Measurements from ENCODE around the gene HOXA4. TPM values are rescaled to one million over a fixed set of nuclear protein-coding genes. Genes with fewer than 3 reads are reported as not detected.
A peak's percentile ranks its signal among the peaks of the same experiment; 100 is the strongest.

The HOXA4 gene
- total RNA-seq, 1 donor from 2014 or later = 4.1 TPM

GRCh38 chr7:27117887-27118491, 12.6 kb downstream of the HOXA4 start:
- peak; percentile 64 for DNase-seq (ENCODE audit: low spot score)

DNA sequence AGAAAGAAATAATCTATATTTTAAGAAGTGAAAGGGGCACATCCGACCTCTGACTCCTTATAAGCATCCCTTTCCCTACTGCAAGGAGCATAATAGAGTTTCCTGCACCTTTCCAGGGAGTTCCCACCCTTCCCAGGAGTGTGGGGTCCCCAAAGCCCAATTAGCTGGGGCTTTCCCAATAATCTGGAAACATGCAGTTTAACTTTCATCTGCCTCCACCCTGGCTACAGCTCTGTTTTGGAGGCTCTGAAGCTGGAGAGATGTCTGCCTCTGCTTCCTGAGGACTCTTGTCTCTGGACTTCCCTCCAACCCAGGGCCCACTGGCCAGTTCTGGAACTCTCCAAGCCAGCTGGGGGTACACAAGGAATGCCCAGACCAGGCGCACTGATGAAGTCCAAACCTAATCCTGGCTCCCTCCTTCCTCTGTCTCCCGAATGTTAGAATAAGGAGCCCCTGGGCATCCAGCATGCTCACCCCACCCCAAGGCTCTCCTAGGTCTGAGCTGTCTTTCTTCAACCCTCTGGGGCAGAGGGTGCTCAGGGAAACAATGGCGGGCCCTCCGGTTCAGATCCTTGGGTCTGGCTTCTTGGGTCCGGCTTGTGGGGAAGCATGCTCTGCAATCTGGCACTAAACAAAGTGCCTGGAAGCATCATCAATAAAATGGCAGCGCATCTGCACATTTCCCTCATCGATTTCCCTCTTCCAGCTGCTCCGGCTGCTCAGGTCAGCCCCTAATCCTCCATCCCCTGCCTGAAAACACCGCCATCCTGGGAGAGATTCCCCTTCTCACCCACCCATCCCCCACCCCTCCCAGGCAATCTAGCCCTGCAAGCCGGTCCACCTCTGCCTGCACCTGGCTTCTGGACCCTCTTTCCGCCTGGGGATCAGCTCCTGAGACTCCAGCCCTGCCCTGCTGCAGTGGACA, 13.3 kb downstream of the HOXA4 start:
- no peak for DNase-seq (ENCODE audit: low spot score)

GRCh38 chr7:27116031-27116961, 14.3 kb downstream of the HOXA4 start:
- DNase-seq (ENCODE audit: low spot score) = no peak

- peak; percentile 69 for DNase-seq (ENCODE audit: low spot score)
These were observed 15.1 kb downstream of the HOXA4 start for GRCh38 chr7:27115221-27116026.

GRCh38 chr7:27114881-27115220, 15.7 kb downstream of the HOXA4 start:
- no peak for DNase-seq (ENCODE audit: low spot score)

DNA sequence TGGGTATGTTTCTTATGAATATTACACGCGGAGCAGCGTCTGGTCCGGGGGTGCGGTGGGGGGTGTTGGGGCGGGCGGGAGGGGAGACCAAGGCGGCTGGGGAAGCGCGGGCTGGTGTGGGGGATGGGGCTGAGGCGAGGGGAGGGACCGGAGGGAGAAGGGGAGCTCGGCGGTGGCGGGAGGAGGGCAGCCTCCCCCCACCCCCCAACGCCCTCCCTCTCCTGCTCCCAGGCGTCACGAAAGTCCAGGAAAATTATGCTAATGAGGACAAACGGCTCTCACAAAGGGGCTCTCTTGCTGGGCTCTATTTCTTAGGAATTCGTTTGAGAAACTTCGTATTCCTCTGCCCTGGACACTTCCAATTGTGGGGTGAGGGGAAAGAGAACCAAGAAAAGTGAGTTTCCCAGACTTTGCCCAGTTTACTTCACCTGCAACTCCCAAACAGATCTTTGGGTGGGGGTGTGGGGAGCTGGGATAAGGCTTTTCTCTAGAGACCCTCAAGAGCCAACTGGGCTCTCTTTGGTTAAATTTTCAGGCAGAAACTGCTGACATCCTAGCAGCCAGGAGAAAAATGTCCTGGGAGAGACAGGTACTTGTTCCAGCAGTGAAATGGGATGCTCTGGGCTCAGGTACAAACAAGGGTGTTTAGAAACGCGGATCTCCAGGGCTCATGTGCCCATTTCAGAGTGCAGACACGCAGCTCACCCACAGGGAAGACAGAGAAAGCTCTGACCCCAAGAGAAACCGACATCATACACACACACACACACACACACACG, 16.4 kb downstream of the HOXA4 start:
- no peak for DNase-seq (ENCODE audit: low spot score)

DNA sequence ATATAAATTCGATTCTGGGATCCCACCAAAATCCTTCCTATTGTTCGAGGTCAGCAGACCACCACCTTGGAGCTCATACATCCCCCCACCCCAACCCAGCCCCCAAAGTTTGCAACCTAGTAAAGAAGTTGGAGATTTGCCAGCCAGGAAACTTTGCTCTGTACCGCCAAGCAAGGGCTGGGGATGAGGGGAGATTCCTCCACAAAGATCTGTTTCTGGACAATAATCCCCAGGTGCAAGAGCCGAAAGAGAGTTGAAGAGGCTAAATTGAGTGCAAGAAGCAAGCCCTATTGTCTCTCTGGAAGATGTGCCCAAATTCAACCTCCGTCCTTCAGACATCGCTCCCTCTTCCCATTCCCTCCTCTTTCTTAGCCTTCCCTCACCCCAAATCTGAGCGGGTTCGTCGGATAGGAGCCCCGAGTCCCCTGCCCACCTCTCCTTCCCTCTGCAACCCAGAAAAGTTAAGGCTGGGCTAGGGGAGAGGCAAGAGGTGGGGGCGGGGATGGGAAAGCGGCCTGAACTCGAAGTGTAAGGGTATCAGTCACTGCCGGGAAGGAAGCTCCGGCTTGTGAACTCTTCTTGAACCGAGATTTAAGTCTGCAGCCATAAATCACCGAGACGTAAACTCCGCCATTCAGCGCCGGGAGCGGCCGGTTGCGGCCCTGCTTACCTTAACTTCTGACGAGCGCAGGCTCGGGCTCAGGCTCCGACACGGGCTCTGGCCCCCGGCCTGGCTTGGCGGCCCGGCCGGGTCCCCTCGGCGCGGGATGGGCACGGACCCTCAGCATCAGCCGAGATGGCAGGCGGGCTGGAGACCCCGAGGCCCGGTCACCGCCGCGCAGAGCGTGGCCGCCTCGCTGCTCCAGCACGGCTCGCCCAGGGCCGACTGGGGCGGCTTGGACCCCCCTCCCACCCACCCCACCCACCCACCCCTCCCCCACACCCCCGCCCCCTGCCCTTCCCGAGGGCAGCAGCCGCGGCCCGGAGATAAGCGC, 17.3 kb downstream of the HOXA4 start:
- peak; percentile 92 for DNase-seq (ENCODE audit: low spot score)

DNA sequence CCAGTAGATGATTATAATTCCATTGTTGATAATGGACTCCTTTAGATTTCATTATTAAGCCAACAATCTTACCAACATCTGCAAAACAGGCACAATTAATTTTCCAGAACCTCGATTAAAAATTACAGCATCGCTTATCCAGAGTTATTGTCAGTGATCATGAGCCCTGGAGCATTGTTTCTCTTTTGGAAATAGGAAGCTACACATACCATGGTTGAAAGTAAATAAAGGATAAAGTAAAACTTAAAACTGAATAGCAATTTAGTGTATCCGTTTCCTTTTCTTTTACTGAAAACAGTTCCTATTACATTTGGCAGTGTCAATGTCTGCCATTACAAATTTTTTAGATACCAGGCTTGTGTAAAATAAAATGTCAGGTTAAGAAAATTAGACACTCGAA, 18.2 kb downstream of the HOXA4 start:
- no peak for DNase-seq (ENCODE audit: low spot score)

GRCh38 chr7:27111751-27112277, 18.7 kb downstream of the HOXA4 start:
- DNase-seq (ENCODE audit: low spot score) = peak; percentile 64

DNA sequence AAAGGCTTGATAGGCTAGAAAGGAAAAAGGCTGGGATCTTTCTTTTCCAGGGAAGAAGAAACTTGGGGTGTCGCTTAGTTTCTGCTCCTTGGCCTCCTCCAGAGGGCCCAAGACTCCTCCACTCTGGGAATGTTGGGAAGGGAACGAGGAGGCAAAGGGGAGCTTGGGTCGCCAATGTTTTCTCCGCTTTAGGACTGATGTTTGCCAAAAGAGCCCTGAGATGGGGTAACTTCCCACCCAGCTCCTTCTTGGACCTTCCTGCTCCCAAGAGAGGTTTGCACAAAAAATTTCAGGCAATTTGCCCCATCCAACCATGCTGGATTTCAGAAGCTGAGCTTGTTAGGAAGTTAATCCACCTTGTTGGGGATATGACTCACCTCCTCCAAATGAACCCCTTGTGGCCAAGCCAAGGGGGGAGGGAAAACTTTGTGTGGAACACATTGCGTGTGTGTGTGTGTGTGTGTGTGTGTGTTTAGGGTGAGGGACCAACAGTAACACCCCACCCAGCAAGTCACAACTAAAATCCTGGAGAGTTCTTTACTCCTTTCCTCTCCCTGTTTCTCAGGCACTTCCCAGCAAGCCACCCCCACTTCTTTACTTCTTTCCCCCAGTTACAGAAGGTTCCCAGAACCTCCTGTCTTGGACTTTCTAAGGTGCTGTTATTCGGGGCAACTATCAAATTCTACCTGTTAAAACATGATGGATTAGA, 19.4 kb downstream of the HOXA4 start:
- peak; percentile 53 for DNase-seq (ENCODE audit: low spot score)

- peak; percentile 79 for DNase-seq (ENCODE audit: low spot score)
These were observed 20.1 kb downstream of the HOXA4 start for GRCh38 chr7:27110186-27111031.

- no peak for DNase-seq (ENCODE audit: low spot score)
These were observed 20.9 kb downstream of the HOXA4 start for GRCh38 chr7:27109466-27110185.

GRCh38 chr7:27108390-27109127, 22.0 kb downstream of the HOXA4 start:
- DNase-seq (ENCODE audit: low spot score) = no peak

GRCh38 chr7:27107391-27108381, 22.9 kb downstream of the HOXA4 start:
- DNase-seq (ENCODE audit: low spot score) = no peak

- DNase-seq (ENCODE audit: low spot score) = no peak
These were observed 23.7 kb downstream of the HOXA4 start for GRCh38 chr7:27106901-27107240.
